ENCODE data around the gene RBPJ. TPM values are rescaled to one million over a fixed set of nuclear protein-coding genes. Genes with fewer than 3 reads are reported as not detected.

RBPJ gene
- total RNA-seq, 2 donors from 2014 or later, result 32.7 to 37.9 TPM

- Histone ChIP-seq H3K36me3 (replicated peaks in 1 of 2; ENCODE audit: insufficient read depth in 1 of 2, low read depth in 2 of 2) (no peaks in the 10 kb centered on the region), H3K4me3 (no peak overlapping the region), H3K9me3 (no peaks in the 10 kb centered on the region), H3K27me3 (no peaks in the 10 kb centered on the region), H3K4me1 (no peaks in the 10 kb centered on the region), H3K27ac (peak overlapping the region in 1 of 4 donors; percentile 67)
- DNase-seq, result no peak
- intact Hi-C loops (cut with DNase I), result no loop called here
- no peak for ATAC-seq
- 82 to 88% methylated on average over 1 of the region's 1 CpG for WGBS, 2 donors
- TF ChIP-seq, protein P1, sequence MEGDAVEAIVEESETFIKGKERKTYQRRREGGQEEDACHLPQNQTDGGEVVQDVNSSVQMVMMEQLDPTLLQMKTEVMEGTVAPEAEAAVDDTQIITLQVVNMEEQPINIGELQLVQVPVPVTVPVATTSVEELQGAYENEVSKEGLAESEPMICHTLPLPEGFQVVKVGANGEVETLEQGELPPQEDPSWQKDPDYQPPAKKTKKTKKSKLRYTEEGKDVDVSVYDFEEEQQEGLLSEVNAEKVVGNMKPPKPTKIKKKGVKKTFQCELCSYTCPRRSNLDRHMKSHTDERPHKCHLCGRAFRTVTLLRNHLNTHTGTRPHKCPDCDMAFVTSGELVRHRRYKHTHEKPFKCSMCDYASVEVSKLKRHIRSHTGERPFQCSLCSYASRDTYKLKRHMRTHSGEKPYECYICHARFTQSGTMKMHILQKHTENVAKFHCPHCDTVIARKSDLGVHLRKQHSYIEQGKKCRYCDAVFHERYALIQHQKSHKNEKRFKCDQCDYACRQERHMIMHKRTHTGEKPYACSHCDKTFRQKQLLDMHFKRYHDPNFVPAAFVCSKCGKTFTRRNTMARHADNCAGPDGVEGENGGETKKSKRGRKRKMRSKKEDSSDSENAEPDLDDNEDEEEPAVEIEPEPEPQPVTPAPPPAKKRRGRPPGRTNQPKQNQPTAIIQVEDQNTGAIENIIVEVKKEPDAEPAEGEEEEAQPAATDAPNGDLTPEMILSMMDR (IDR thresholded peaks at IDR 0.05), result no peak
- no peak for TF ChIP-seq POLR2A (IDR thresholded peaks at IDR 0.05)
These were observed 33.1 kb upstream of the RBPJ start for GRCh38 chr4:26287756-26288155.

- 65 to 79% methylated on average over 4 of the region's 4 CpGs for WGBS, 2 donors
- Histone ChIP-seq H3K4me3 (no peak overlapping the region), H3K4me1 (no peaks in the 10 kb centered on the region), H3K36me3 (replicated peaks in 1 of 2; ENCODE audit: insufficient read depth in 1 of 2, low read depth in 2 of 2) (no peaks in the 10 kb centered on the region), H3K9me3 (no peaks in the 10 kb centered on the region), H3K27me3 (no peaks in the 10 kb centered on the region), H3K27ac (peak overlapping the region in 1 of 4 donors; percentile 67)
- ATAC-seq (no peak), DNase-seq (peak in 1 of 4 donors; percentile 52)
- intact Hi-C loops (cut with DNase I), result no loop called here
- TF ChIP-seq, protein P1 (IDR thresholded peaks at IDR 0.05), result no peak
These were observed 32.4 kb upstream of the RBPJ start for GRCh38 chr4:26288355-26288909.

DNA sequence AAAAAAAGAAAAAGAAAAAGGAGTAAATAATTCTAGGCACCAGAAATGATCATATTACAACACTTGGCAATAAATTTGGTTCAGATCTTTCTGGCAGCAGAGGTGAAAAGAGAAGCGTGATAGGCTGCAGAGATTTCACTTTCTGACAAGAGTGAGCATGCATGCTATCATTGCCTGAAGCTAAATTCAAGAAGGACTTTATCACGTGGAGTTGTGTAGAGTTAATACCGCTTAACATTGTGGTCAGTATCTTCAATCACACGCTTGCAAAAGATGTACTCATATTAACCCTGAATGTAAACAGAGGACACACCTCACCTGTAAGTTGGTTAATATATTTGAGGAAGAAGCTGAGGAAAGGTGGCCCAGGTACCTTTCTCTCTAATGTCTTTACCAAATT, 31.4 kb upstream of the RBPJ start:
- intact Hi-C loops (cut with DNase I), result no loop called here
- Histone ChIP-seq H3K4me3 (no peak overlapping the region), H3K4me1 (no peaks in the 10 kb centered on the region), H3K36me3 (replicated peaks in 1 of 2; ENCODE audit: insufficient read depth in 1 of 2, low read depth in 2 of 2) (no peaks in the 10 kb centered on the region), H3K9me3 (no peaks in the 10 kb centered on the region), H3K27me3 (no peaks in the 10 kb centered on the region), H3K27ac (no peak overlapping the region)
- TF ChIP-seq, protein P1 (IDR thresholded peaks at IDR 0.05), result no peak
- no peak for TF ChIP-seq POLR2A (IDR thresholded peaks at IDR 0.05)
- 58 to 77% methylated on average over 4 of the region's 4 CpGs for WGBS, 2 donors
- ATAC-seq (no peak), DNase-seq (no peak)

DNA sequence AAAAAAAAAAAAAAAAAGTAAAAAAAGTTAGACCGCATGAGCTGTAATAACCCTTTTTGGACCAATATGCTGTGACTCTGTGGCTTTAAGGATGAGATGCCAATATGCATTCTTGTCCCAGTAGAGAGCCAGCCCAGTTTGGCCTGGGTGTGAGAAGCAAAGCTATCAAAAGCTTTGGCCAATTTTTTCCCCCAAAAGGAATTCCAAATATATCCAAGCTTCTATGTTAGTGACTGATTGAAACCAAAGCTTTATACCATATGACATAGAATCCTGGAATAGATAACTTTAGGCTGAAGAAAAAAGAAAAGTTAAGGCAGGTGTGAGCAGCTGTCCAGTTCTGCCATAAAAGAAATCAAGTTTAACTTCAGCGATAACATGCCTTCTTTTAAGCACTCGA, 30.5 kb upstream of the RBPJ start:
- Histone ChIP-seq H3K27ac (no peak overlapping the region), H3K4me3 (no peak overlapping the region), H3K36me3 (replicated peaks in 1 of 2; ENCODE audit: insufficient read depth in 1 of 2, low read depth in 2 of 2) (no peaks in the 10 kb centered on the region), H3K9me3 (no peaks in the 10 kb centered on the region), H3K4me1 (no peaks in the 10 kb centered on the region), H3K27me3 (no peaks in the 10 kb centered on the region)
- no peak for ATAC-seq
- 85 to 88% methylated on average over 3 of the region's 3 CpGs for WGBS, 2 donors
- DNase-seq, result no peak
- no peak for TF ChIP-seq POLR2A (IDR thresholded peaks at IDR 0.05)
- TF ChIP-seq, protein P1 (IDR thresholded peaks at IDR 0.05), result no peak
- intact Hi-C loops (cut with DNase I), result no loop called here

DNA sequence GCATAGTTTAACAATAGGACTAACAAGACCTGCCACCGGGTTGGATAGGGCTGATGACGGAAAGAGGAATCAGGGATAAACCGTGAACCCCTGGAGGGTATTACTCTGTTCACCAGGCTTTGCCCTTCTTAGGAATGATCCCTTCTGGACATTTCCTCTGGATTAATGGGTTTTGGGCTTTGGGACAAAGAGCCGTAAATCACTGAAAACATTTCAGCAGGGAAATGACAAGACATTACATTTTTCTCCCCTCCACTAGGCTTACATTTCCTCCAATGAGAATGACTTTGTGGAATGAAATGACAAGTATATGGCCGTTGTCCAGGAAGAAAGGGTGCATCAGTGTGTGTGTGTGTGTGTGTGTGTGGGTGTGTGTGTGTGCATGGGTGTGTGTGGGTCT, 25.9 kb upstream of the RBPJ start:
- H3K4me3 ChIP-seq, result no peak overlapping the region
- no peaks in the 10 kb centered on the region for H3K36me3 ChIP-seq (replicated peaks in 1 of 2; ENCODE audit: insufficient read depth in 1 of 2, low read depth in 2 of 2)
- DNase-seq (no peak), ATAC-seq (no peak)
- no peak overlapping the region for H3K27ac ChIP-seq
- H3K4me1 ChIP-seq, result no peaks in the 10 kb centered on the region
- WGBS, 2 donors, result 80 to 89% methylated on average over 5 of the region's 5 CpGs
- intact Hi-C loops (cut with DNase I), result no loop called here
- TF ChIP-seq POLR2A (IDR thresholded peaks at IDR 0.05), result no peak
- TF ChIP-seq, protein P1 (IDR thresholded peaks at IDR 0.05), result no peak
- H3K27me3 ChIP-seq, result no peaks in the 10 kb centered on the region
- no peaks in the 10 kb centered on the region for H3K9me3 ChIP-seq

Measured in body of pancreas (tissue), 4 donors.